ENCODE measurements around the gene PATZ1.
"Not testable (repeated sequence)": the region's sequence is repeated elsewhere in the genome, so short reads cannot be mapped to it uniquely, and the experiment has no call there.

Gene PATZ1

GRCh38 chr22:31334329-31334728, 11.8 kb downstream of the PATZ1 start:
- DNase-seq, result no peak
- Mint-ChIP-seq H3K9me3 (no peaks in the 10 kb centered on the region), H3K36me3 (ENCODE audit: low read depth) (peaks cover 96% of the 10 kb centered on the region), H3K27me3 (no peaks in the 10 kb centered on the region), H3K27ac (peak overlapping the region; percentile 38), H3K4me3 (no peak overlapping the region), H3K4me1 (ENCODE audit: low read depth) (peaks cover 65% of the 10 kb centered on the region)

- Mint-ChIP-seq H3K27me3 (no peaks in the 10 kb centered on the region), H3K36me3 (ENCODE audit: low read depth) (peaks cover 97% of the 10 kb centered on the region), H3K9me3 (no peaks in the 10 kb centered on the region), H3K27ac (peak overlapping the region; percentile 24), H3K4me1 (ENCODE audit: low read depth) (peaks cover 63% of the 10 kb centered on the region), H3K4me3 (no peak overlapping the region)
- no peak for DNase-seq
Observed at GRCh38 chr22:31333641-31334040, 12.5 kb downstream of the PATZ1 start.

GRCh38 chr22:31332886-31333285, 13.3 kb downstream of the PATZ1 start:
- no peak for DNase-seq
- peaks cover 97% of the 10 kb centered on the region for H3K36me3 Mint-ChIP-seq (ENCODE audit: low read depth)
- no peaks in the 10 kb centered on the region for H3K27me3 Mint-ChIP-seq
- H3K9me3 Mint-ChIP-seq, result no peaks in the 10 kb centered on the region
- H3K4me1 Mint-ChIP-seq (ENCODE audit: low read depth), result peaks cover 56% of the 10 kb centered on the region
- H3K4me3 Mint-ChIP-seq, result no peak overlapping the region
- H3K27ac Mint-ChIP-seq, result peak overlapping the region; percentile 60

- no peaks in the 10 kb centered on the region for H3K9me3 Mint-ChIP-seq
- peak overlapping the region; percentile 17 for H3K27ac Mint-ChIP-seq
- DNase-seq, result no peak
- H3K4me3 Mint-ChIP-seq, result no peak overlapping the region
- peaks cover 97% of the 10 kb centered on the region for H3K36me3 Mint-ChIP-seq (ENCODE audit: low read depth)
- H3K27me3 Mint-ChIP-seq, result no peaks in the 10 kb centered on the region
- peaks cover 47% of the 10 kb centered on the region for H3K4me1 Mint-ChIP-seq (ENCODE audit: low read depth)
Observed at GRCh38 chr22:31332010-31332409, 14.1 kb downstream of the PATZ1 start.

GRCh38 chr22:31329453-31330215, 16.5 kb downstream of the PATZ1 start:
- Mint-ChIP-seq H3K9me3 (no peaks in the 10 kb centered on the region), H3K36me3 (ENCODE audit: low read depth) (peaks cover 98% of the 10 kb centered on the region), H3K27me3 (no peaks in the 10 kb centered on the region), H3K27ac (peak overlapping the region; percentile 89), H3K4me3 (no peak overlapping the region), H3K4me1 (ENCODE audit: low read depth) (peaks cover 38% of the 10 kb centered on the region)
- DNase-seq, result no peak

- Mint-ChIP-seq H3K4me3 (no peak overlapping the region), H3K4me1 (ENCODE audit: low read depth) (peaks cover 33% of the 10 kb centered on the region), H3K9me3 (no peaks in the 10 kb centered on the region), H3K27me3 (no peaks in the 10 kb centered on the region), H3K36me3 (ENCODE audit: low read depth) (peaks cover 97% of the 10 kb centered on the region), H3K27ac (peak overlapping the region; percentile 89)
- DNase-seq, result no peak
Observed at GRCh38 chr22:31329029-31329428, 17.1 kb downstream of the PATZ1 start.

GRCh38 chr22:31328544-31328960, 17.6 kb downstream of the PATZ1 start:
- no peak for DNase-seq
- Mint-ChIP-seq H3K4me1 (ENCODE audit: low read depth) (peaks cover 31% of the 10 kb centered on the region), H3K27ac (peak overlapping the region; percentile 89), H3K27me3 (no peaks in the 10 kb centered on the region), H3K4me3 (no peak overlapping the region), H3K9me3 (no peaks in the 10 kb centered on the region), H3K36me3 (ENCODE audit: low read depth) (peaks cover 95% of the 10 kb centered on the region)

GRCh38 chr22:31327806-31328543, 18.2 kb downstream of the PATZ1 start:
- H3K9me3 Mint-ChIP-seq, result no peaks in the 10 kb centered on the region
- peaks cover 93% of the 10 kb centered on the region for H3K36me3 Mint-ChIP-seq (ENCODE audit: low read depth)
- no peaks in the 10 kb centered on the region for H3K27me3 Mint-ChIP-seq
- no peak for DNase-seq
- H3K27ac Mint-ChIP-seq, result peak overlapping the region; percentile 44
- H3K4me3 Mint-ChIP-seq, result no peak overlapping the region
- peaks cover 30% of the 10 kb centered on the region for H3K4me1 Mint-ChIP-seq (ENCODE audit: low read depth)

GRCh38 chr22:31326877-31327276, 19.3 kb downstream of the PATZ1 start:
- H3K9me3 Mint-ChIP-seq, result no peaks in the 10 kb centered on the region
- peak overlapping the region; percentile 7 for H3K27ac Mint-ChIP-seq
- no peak for DNase-seq
- no peaks in the 10 kb centered on the region for H3K27me3 Mint-ChIP-seq
- no peak overlapping the region for H3K4me3 Mint-ChIP-seq
- H3K4me1 Mint-ChIP-seq (ENCODE audit: low read depth), result peaks cover 28% of the 10 kb centered on the region
- H3K36me3 Mint-ChIP-seq (ENCODE audit: low read depth), result peaks cover 91% of the 10 kb centered on the region

- H3K36me3 Mint-ChIP-seq (ENCODE audit: low read depth), result peaks cover 62% of the 10 kb centered on the region
- no peak overlapping the region for H3K4me3 Mint-ChIP-seq
- no peaks in the 10 kb centered on the region for H3K9me3 Mint-ChIP-seq
- H3K4me1 Mint-ChIP-seq (ENCODE audit: low read depth), result peaks cover 8% of the 10 kb centered on the region
- DNase-seq, result no peak
- H3K27me3 Mint-ChIP-seq, result no peaks in the 10 kb centered on the region
- peak overlapping the region; percentile 42 for H3K27ac Mint-ChIP-seq
Observed at GRCh38 chr22:31323578-31324550, 22.3 kb downstream of the PATZ1 start.

GRCh38 chr22:31321421-31321820, 24.7 kb downstream of the PATZ1 start:
- Mint-ChIP-seq H3K4me3 (no peak overlapping the region), H3K9me3 (no peaks in the 10 kb centered on the region), H3K4me1 (ENCODE audit: low read depth) (peaks cover 8% of the 10 kb centered on the region), H3K27me3 (no peaks in the 10 kb centered on the region), H3K36me3 (ENCODE audit: low read depth) (peaks cover 38% of the 10 kb centered on the region), H3K27ac (peak overlapping the region; percentile 2)
- no peak for DNase-seq

- Mint-ChIP-seq H3K4me1 (ENCODE audit: low read depth) (peaks cover 17% of the 10 kb centered on the region), H3K36me3 (ENCODE audit: low read depth) (peaks cover 14% of the 10 kb centered on the region)
- H3K27me3 Mint-ChIP-seq, H3K9me3 Mint-ChIP-seq, H3K4me3 Mint-ChIP-seq, H3K27ac Mint-ChIP-seq, DNase-seq: not testable (repeated sequence)
Observed at GRCh38 chr22:31314220-31314619, 31.9 kb downstream of the PATZ1 start.

GRCh38 chr22:31313366-31314147, 32.6 kb downstream of the PATZ1 start:
- H3K27ac Mint-ChIP-seq, result peak overlapping the region; percentile 30
- peaks cover 24% of the 10 kb centered on the region for H3K4me1 Mint-ChIP-seq (ENCODE audit: low read depth)
- no peaks in the 10 kb centered on the region for H3K9me3 Mint-ChIP-seq
- H3K4me3 Mint-ChIP-seq, result no peak overlapping the region
- H3K36me3 Mint-ChIP-seq (ENCODE audit: low read depth), result peaks cover 14% of the 10 kb centered on the region
- peak; percentile 74 for DNase-seq
- no peaks in the 10 kb centered on the region for H3K27me3 Mint-ChIP-seq

GRCh38 chr22:31308181-31308580, 38.0 kb downstream of the PATZ1 start:
- H3K27me3 Mint-ChIP-seq, result no peaks in the 10 kb centered on the region
- DNase-seq, result no peak
- no peaks in the 10 kb centered on the region for H3K9me3 Mint-ChIP-seq
- no peaks in the 10 kb centered on the region for H3K36me3 Mint-ChIP-seq (ENCODE audit: low read depth)
- H3K4me1 Mint-ChIP-seq (ENCODE audit: low read depth), result peaks cover 50% of the 10 kb centered on the region
- H3K4me3 Mint-ChIP-seq, result no peak overlapping the region
- H3K27ac Mint-ChIP-seq, result peak overlapping the region; percentile 29

All from activated T-cell treated with anti-CD3 and anti-CD28 coated beads, Interleukin-2, amount 50 U/mL, for 24 hours (primary cell).